HG02610 (cell line): ENCODE results near the gene KRT6A.

Experiments
- ATAC-seq: cut with Tn5 transposase; IDR thresholded peaks from one replicate; pipeline ENCODE4 v1.9.1; 2021; ENCODE audit warnings: mild to moderate bottlenecking, moderate library complexity; ENCODE audit not compliant: unreplicated experiment

The KRT6A gene

DNA sequence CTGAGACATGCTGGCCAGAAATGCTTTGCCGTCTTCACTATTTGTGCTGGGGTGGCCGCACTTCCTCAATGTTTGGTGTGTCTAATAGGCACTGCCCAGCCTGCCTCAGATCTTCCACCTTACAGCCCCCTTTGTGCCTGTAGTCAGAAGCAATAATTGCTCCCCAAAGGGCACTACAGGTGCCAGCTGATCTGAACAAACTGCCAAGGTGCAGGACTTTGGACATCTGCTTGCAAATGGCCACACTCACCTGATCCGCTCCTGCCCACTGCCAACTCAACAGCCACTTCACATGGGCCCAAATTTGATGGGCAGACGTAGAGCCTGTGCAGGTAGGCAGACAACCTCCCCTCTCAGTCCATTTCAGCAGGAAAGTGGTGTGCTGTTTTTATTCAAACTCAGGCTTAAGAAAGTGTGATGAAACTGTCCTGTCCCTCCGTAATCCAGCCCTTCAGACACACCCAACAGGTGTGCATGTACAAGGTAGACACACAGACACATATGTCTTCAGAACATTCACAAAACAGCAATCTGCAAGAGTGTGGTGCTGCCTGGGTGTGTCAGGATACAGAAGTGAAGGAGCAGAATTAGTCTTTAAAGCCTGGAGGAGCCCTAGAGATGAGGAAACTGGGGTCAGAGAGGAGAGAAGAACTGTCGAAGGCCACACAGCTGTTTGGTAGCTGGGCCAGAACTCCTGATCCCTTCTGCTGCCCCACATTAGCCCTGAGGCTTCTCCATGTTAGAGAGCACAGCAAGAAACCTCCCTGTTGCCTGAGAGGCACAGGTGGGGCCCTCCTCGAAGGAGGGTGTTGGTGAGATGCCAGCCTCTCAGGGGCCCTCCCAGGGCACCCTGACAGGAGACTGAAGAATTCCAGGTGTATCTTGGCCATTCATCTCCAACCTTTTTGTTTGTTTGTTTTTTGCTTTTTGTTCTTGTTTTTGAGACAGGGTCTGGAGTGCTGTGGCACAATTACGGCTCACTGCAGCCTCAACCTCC is 54.5 kb downstream of the KRT6A start:
- no peak for ATAC-seq

DNA sequence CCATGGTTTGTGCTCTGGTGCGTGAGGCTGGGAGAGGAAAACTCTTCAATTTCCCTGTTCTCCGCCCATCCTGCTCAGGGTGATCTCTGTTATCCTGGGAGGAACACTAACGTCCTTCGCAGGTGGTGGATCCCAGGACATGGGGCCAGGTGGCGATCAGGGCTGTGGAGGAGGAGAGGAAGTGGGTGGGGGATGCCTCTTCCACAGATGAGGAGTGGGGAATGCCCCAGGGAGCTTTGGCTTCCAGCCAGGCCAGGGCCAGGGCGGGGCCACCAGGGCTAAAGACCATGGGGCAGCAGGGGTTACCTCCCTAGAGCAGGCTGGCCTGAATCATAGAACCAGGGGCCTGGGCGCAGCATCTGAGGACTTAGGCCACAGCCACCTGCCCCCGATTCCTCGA is 55.5 kb downstream of the KRT6A start:
- no peak for ATAC-seq
